ENCODE measurements around the gene TMIGD3. TPM values are rescaled to one million over a fixed set of nuclear protein-coding genes. Genes with fewer than 3 reads are reported as not detected.

The TMIGD3 gene
- total RNA-seq, 1 experiment from 2014 or later, result not detected

- no peak for DNase-seq (ENCODE audit: unreplicated experiment)
- BruUV-seq (replicated peaks), result no TSS peak
- no peak for TF ChIP-seq CTCF (IDR thresholded peaks at IDR 0.05; ENCODE audit: unreplicated experiment)
- no peaks in the 10 kb centered on the region for H3K9me3 Mint-ChIP-seq (ENCODE audit: unreplicated experiment)
- ChIA-PET POLR2A (no interaction called here), CTCF (interaction anchor here (0.6 to 1.3 kb wide), 6 partner anchors 9 to 191 kb away, joined by 3 to 4 read pairs (median 4); no protein-coding TSS in a partner anchor)
- no peaks in the 10 kb centered on the region for H3K27me3 Mint-ChIP-seq (ENCODE audit: insufficient read depth, unreplicated experiment)
- peaks cover 10% of the 10 kb centered on the region for H3K4me1 Mint-ChIP-seq (ENCODE audit: insufficient read depth, unreplicated experiment)
- no peak overlapping the region for H3K4me3 Mint-ChIP-seq (ENCODE audit: unreplicated experiment)
- no peak overlapping the region for H3K27ac Mint-ChIP-seq (ENCODE audit: low read depth, unreplicated experiment)
- intact Hi-C loops (cut with micrococcal nuclease), result no loop called here
- H3K36me3 Mint-ChIP-seq (ENCODE audit: insufficient read depth, unreplicated experiment), result no peaks in the 10 kb centered on the region
Observed at GRCh38 chr1:111512132-111512889, 8.9 kb upstream of the TMIGD3 start.

- no peak overlapping the region for H3K4me3 Mint-ChIP-seq (ENCODE audit: unreplicated experiment)
- no peaks in the 10 kb centered on the region for H3K36me3 Mint-ChIP-seq (ENCODE audit: insufficient read depth, unreplicated experiment)
- peaks cover 10% of the 10 kb centered on the region for H3K4me1 Mint-ChIP-seq (ENCODE audit: insufficient read depth, unreplicated experiment)
- no peak for TF ChIP-seq CTCF (IDR thresholded peaks at IDR 0.05; ENCODE audit: unreplicated experiment)
- no TSS peak for BruUV-seq (replicated peaks)
- no peak for DNase-seq (ENCODE audit: unreplicated experiment)
- intact Hi-C loops (cut with micrococcal nuclease), result no loop called here
- ChIA-PET POLR2A (no interaction called here), CTCF (interaction anchor here (0.6 to 1.3 kb wide), 4 partner anchors 9 to 192 kb away, joined by 3 to 4 read pairs (median 4); no protein-coding TSS in a partner anchor)
- H3K9me3 Mint-ChIP-seq (ENCODE audit: unreplicated experiment), result no peaks in the 10 kb centered on the region
- no peak overlapping the region for H3K27ac Mint-ChIP-seq (ENCODE audit: low read depth, unreplicated experiment)
- H3K27me3 Mint-ChIP-seq (ENCODE audit: insufficient read depth, unreplicated experiment), result no peaks in the 10 kb centered on the region
Observed at GRCh38 chr1:111511370-111511769, 7.9 kb upstream of the TMIGD3 start.

GRCh38 chr1:111509997-111510375 is 6.6 kb upstream of the TMIGD3 start:
- TF ChIP-seq CTCF (IDR thresholded peaks at IDR 0.05; ENCODE audit: unreplicated experiment), result no peak
- H3K4me1 Mint-ChIP-seq (ENCODE audit: insufficient read depth, unreplicated experiment), result peaks cover 10% of the 10 kb centered on the region
- CTCF ChIA-PET, result interaction anchor here (0.7 to 4.6 kb wide), 12 partner anchors 12 to 205 kb away, joined by 3 to 52 read pairs (median 16); no protein-coding TSS in a partner anchor
- no TSS peak for BruUV-seq (replicated peaks)
- POLR2A ChIA-PET, result interaction anchor here (4.9 kb wide), 1 partner anchor 111 kb away, joined by 27 read pairs; the partner anchor contains the start of gene RAP1A
- no peak overlapping the region for H3K27ac Mint-ChIP-seq (ENCODE audit: low read depth, unreplicated experiment)
- H3K36me3 Mint-ChIP-seq (ENCODE audit: insufficient read depth, unreplicated experiment), result no peaks in the 10 kb centered on the region
- no peak overlapping the region for H3K4me3 Mint-ChIP-seq (ENCODE audit: unreplicated experiment)
- DNase-seq (ENCODE audit: unreplicated experiment), result no peak
- H3K27me3 Mint-ChIP-seq (ENCODE audit: insufficient read depth, unreplicated experiment), result no peaks in the 10 kb centered on the region
- intact Hi-C loops (cut with micrococcal nuclease), result loop anchor here (5.0 kb wide), 2 partner anchors 162 to 288 kb away; no protein-coding TSS in a partner anchor
- H3K9me3 Mint-ChIP-seq (ENCODE audit: unreplicated experiment), result no peaks in the 10 kb centered on the region

- Mint-ChIP-seq H3K36me3 (ENCODE audit: insufficient read depth, unreplicated experiment) (no peaks in the 10 kb centered on the region), H3K4me1 (ENCODE audit: insufficient read depth, unreplicated experiment) (peaks cover 10% of the 10 kb centered on the region), H3K27ac (ENCODE audit: low read depth, unreplicated experiment) (no peak overlapping the region), H3K4me3 (ENCODE audit: unreplicated experiment) (peak overlapping the region; percentile 56), H3K27me3 (ENCODE audit: insufficient read depth, unreplicated experiment) (no peaks in the 10 kb centered on the region), H3K9me3 (ENCODE audit: unreplicated experiment) (no peaks in the 10 kb centered on the region)
- intact Hi-C loops (cut with micrococcal nuclease), result loop anchor here (1.0 to 5.0 kb wide), 5 partner anchors 113 to 285 kb away; no protein-coding TSS in a partner anchor
- no TSS peak for BruUV-seq (replicated peaks)
- CTCF ChIA-PET, result interaction anchor here (0.6 to 4.6 kb wide), 69 partner anchors 9 to 959 kb away, joined by 3 to 58 read pairs (median 5); partner anchors contain the start of genes ATP5PB, DDX20, INKA2 and RAP1A
- TF ChIP-seq CTCF (IDR thresholded peaks at IDR 0.05; ENCODE audit: unreplicated experiment), result no peak
- POLR2A ChIA-PET, result interaction anchor here (0.7 to 4.9 kb wide), 17 partner anchors 10 to 338 kb away, joined by 3 to 27 read pairs (median 4); partner anchors contain the start of genes DDX20, INKA2, RAP1A and WDR77
- peak; percentile 55 for DNase-seq (ENCODE audit: unreplicated experiment)
Observed at GRCh38 chr1:111507411-111508201, 4.2 kb upstream of the TMIGD3 start.

Measured in MCF 10A (cell line).